CD4-positive, alpha-beta T cell treated with Interleukin-15 for 4 hours (primary cell): ENCODE data around the gene PRIM2.
"Not testable (repeated sequence)": the region's sequence is repeated elsewhere in the genome, so short reads cannot be mapped to it uniquely, and the experiment has no call there.

Experiments
- DNase-seq: peaks from one replicate; pipeline ENCODE4 v3.0.0-alpha.2; 2020; ENCODE audit warnings: low spot score

Gene PRIM2

GRCh38 chr6:57445790-57446468, 128.5 kb downstream of the PRIM2 start:
- DNase-seq: not testable (repeated sequence)

- not testable (repeated sequence) for DNase-seq
These were observed 132.2 kb downstream of the PRIM2 start for GRCh38 chr6:57449496-57450066.

GRCh38 chr6:57459781-57460180, 142.4 kb downstream of the PRIM2 start:
- not testable (repeated sequence) for DNase-seq

- not testable (repeated sequence) for DNase-seq
These were observed 143.6 kb downstream of the PRIM2 start for GRCh38 chr6:57461022-57461421.

GRCh38 chr6:57463809-57464208, 146.4 kb downstream of the PRIM2 start:
- DNase-seq: not testable (repeated sequence)

- not testable (repeated sequence) for DNase-seq
These were observed 148.5 kb downstream of the PRIM2 start for GRCh38 chr6:57465968-57466367.

GRCh38 chr6:57469072-57469471, 151.6 kb downstream of the PRIM2 start:
- DNase-seq: no peak

- not testable (repeated sequence) for DNase-seq
These were observed 152.7 kb downstream of the PRIM2 start for GRCh38 chr6:57470148-57470547.

GRCh38 chr6:57471314-57471864, 154.0 kb downstream of the PRIM2 start:
- DNase-seq: not testable (repeated sequence)

GRCh38 chr6:57472861-57473362, 155.5 kb downstream of the PRIM2 start:
- not testable (repeated sequence) for DNase-seq

GRCh38 chr6:57474862-57475475, 157.5 kb downstream of the PRIM2 start:
- DNase-seq: not testable (repeated sequence)

GRCh38 chr6:57475656-57476055, 158.2 kb downstream of the PRIM2 start:
- not testable (repeated sequence) for DNase-seq

GRCh38 chr6:57480194-57480593, 162.8 kb downstream of the PRIM2 start:
- DNase-seq: not testable (repeated sequence)

- DNase-seq: not testable (repeated sequence)
These were observed 163.7 kb downstream of the PRIM2 start for GRCh38 chr6:57481121-57481520.

- DNase-seq: not testable (repeated sequence)
These were observed 165.0 kb downstream of the PRIM2 start for GRCh38 chr6:57482471-57482870.

GRCh38 chr6:57486494-57487081, 169.2 kb downstream of the PRIM2 start:
- not testable (repeated sequence) for DNase-seq

GRCh38 chr6:57488551-57488950, 171.1 kb downstream of the PRIM2 start:
- not testable (repeated sequence) for DNase-seq

- not testable (repeated sequence) for DNase-seq
These were observed 172.5 kb downstream of the PRIM2 start for GRCh38 chr6:57489887-57490286.

- not testable (repeated sequence) for DNase-seq
These were observed 174.4 kb downstream of the PRIM2 start for GRCh38 chr6:57491795-57492194.

GRCh38 chr6:57496251-57496650, 178.8 kb downstream of the PRIM2 start:
- DNase-seq: not testable (repeated sequence)

GRCh38 chr6:57500368-57501021, 183.1 kb downstream of the PRIM2 start:
- DNase-seq: not testable (repeated sequence)

GRCh38 chr6:57502387-57502786, 185.0 kb downstream of the PRIM2 start:
- DNase-seq: not testable (repeated sequence)
